ENCODE measurements around the gene USP31. TPM values are rescaled to one million over a fixed set of nuclear protein-coding genes. Genes with fewer than 3 reads are reported as not detected.

USP31 gene
- total RNA-seq, 2 experiments from 2014 or later, result 6.6 to 6.8 TPM

GRCh38 chr16:23141500-23141899 lies 7.8 kb downstream of the USP31 start:
- Mint-ChIP-seq H3K4me1 (peaks cover 11% of the 10 kb centered on the region), H3K9me3 (peaks cover 11% of the 10 kb centered on the region), H3K4me3 (no peak overlapping the region), H3K27ac (no peak overlapping the region), H3K36me3 (ENCODE audit: low read depth) (peaks cover 7% of the 10 kb centered on the region), H3K27me3 (no peaks in the 10 kb centered on the region)
- CTCF ChIA-PET, result interaction anchor here (1.1 kb wide), 1 partner anchor 30 kb away, joined by 3 read pairs; no protein-coding TSS in a partner anchor
- no peak for DNase-seq
- POLR2A ChIA-PET, result no interaction called here

- Mint-ChIP-seq H3K27ac (no peak overlapping the region), H3K27me3 (no peaks in the 10 kb centered on the region), H3K4me3 (no peak overlapping the region), H3K9me3 (peaks cover 11% of the 10 kb centered on the region), H3K36me3 (ENCODE audit: low read depth) (peaks cover 9% of the 10 kb centered on the region), H3K4me1 (peaks cover 10% of the 10 kb centered on the region)
- no peak for DNase-seq
- ChIA-PET CTCF (interaction anchor here (0.7 kb wide), 1 partner anchor 66 kb away, joined by 3 read pairs; no protein-coding TSS in a partner anchor), POLR2A (no interaction called here)
Measured at GRCh38 chr16:23141033-23141432, 8.2 kb downstream of the USP31 start.

- ChIA-PET CTCF (no interaction called here), POLR2A (no interaction called here)
- Mint-ChIP-seq H3K9me3 (peaks cover 15% of the 10 kb centered on the region), H3K27me3 (no peaks in the 10 kb centered on the region), H3K4me1 (peaks cover 6% of the 10 kb centered on the region), H3K36me3 (ENCODE audit: low read depth) (peaks cover 13% of the 10 kb centered on the region), H3K4me3 (no peak overlapping the region), H3K27ac (no peak overlapping the region)
- DNase-seq, result no peak
Measured at GRCh38 chr16:23140107-23140506, 9.1 kb downstream of the USP31 start.

GRCh38 chr16:23137818-23138217 lies 11.4 kb downstream of the USP31 start:
- CTCF ChIA-PET, result no interaction called here
- Mint-ChIP-seq H3K27me3 (no peaks in the 10 kb centered on the region), H3K27ac (no peak overlapping the region), H3K4me3 (no peak overlapping the region), H3K9me3 (peaks cover 15% of the 10 kb centered on the region), H3K36me3 (ENCODE audit: low read depth) (peaks cover 16% of the 10 kb centered on the region), H3K4me1 (peaks cover 1% of the 10 kb centered on the region)
- no peak for DNase-seq
- POLR2A ChIA-PET, result no interaction called here

GRCh38 chr16:23137256-23137655 lies 12.0 kb downstream of the USP31 start:
- no peaks in the 10 kb centered on the region for H3K27me3 Mint-ChIP-seq
- DNase-seq, result no peak
- H3K4me1 Mint-ChIP-seq, result peaks cover 2% of the 10 kb centered on the region
- H3K27ac Mint-ChIP-seq, result no peak overlapping the region
- H3K36me3 Mint-ChIP-seq (ENCODE audit: low read depth), result peaks cover 16% of the 10 kb centered on the region
- H3K9me3 Mint-ChIP-seq, result peaks cover 15% of the 10 kb centered on the region
- ChIA-PET CTCF (interaction anchor here (0.9 kb wide), 1 partner anchor 10 kb away, joined by 3 read pairs; no protein-coding TSS in a partner anchor), POLR2A (no interaction called here)
- no peak overlapping the region for H3K4me3 Mint-ChIP-seq

GRCh38 chr16:23134274-23134673 lies 15.0 kb downstream of the USP31 start:
- Mint-ChIP-seq H3K36me3 (ENCODE audit: low read depth) (peaks cover 16% of the 10 kb centered on the region), H3K27me3 (no peaks in the 10 kb centered on the region), H3K4me3 (no peak overlapping the region), H3K9me3 (peaks cover 15% of the 10 kb centered on the region), H3K4me1 (peaks cover 2% of the 10 kb centered on the region), H3K27ac (no peak overlapping the region)
- DNase-seq, result no peak
- ChIA-PET CTCF (interaction anchor here (0.9 to 1.1 kb wide), 2 partner anchors 30 to 112 kb away, joined by 3 to 5 read pairs; no protein-coding TSS in a partner anchor), POLR2A (no interaction called here)

GRCh38 chr16:23132775-23133463 lies 16.3 kb downstream of the USP31 start:
- Mint-ChIP-seq H3K4me1 (peaks cover 2% of the 10 kb centered on the region), H3K27ac (no peak overlapping the region), H3K27me3 (no peaks in the 10 kb centered on the region), H3K9me3 (peaks cover 10% of the 10 kb centered on the region), H3K4me3 (no peak overlapping the region), H3K36me3 (ENCODE audit: low read depth) (peaks cover 11% of the 10 kb centered on the region)
- no peak for DNase-seq
- ChIA-PET POLR2A (no interaction called here), CTCF (interaction anchor here (1.1 to 1.2 kb wide), 2 partner anchors 10 to 256 kb away, joined by 3 read pairs; no protein-coding TSS in a partner anchor)

- Mint-ChIP-seq H3K27me3 (no peaks in the 10 kb centered on the region), H3K4me1 (peaks cover 2% of the 10 kb centered on the region), H3K4me3 (no peak overlapping the region), H3K27ac (no peak overlapping the region), H3K36me3 (ENCODE audit: low read depth) (peaks cover 9% of the 10 kb centered on the region), H3K9me3 (peaks cover 5% of the 10 kb centered on the region)
- ChIA-PET POLR2A (no interaction called here), CTCF (no interaction called here)
- no peak for DNase-seq
Measured at GRCh38 chr16:23131931-23132621, 17.2 kb downstream of the USP31 start.

- H3K27ac Mint-ChIP-seq, result no peak overlapping the region
- no peak for DNase-seq
- ChIA-PET POLR2A (no interaction called here), CTCF (no interaction called here)
- peaks cover 4% of the 10 kb centered on the region for H3K9me3 Mint-ChIP-seq
- H3K36me3 Mint-ChIP-seq (ENCODE audit: low read depth), result peaks cover 8% of the 10 kb centered on the region
- H3K27me3 Mint-ChIP-seq, result no peaks in the 10 kb centered on the region
- H3K4me1 Mint-ChIP-seq, result peaks cover 2% of the 10 kb centered on the region
- no peak overlapping the region for H3K4me3 Mint-ChIP-seq
Measured at GRCh38 chr16:23131436-23131835, 17.8 kb downstream of the USP31 start.

- no peak overlapping the region for H3K27ac Mint-ChIP-seq
- peaks cover 4% of the 10 kb centered on the region for H3K9me3 Mint-ChIP-seq
- ChIA-PET CTCF (no interaction called here), POLR2A (no interaction called here)
- peaks cover 2% of the 10 kb centered on the region for H3K4me1 Mint-ChIP-seq
- no peaks in the 10 kb centered on the region for H3K27me3 Mint-ChIP-seq
- H3K36me3 Mint-ChIP-seq (ENCODE audit: low read depth), result peaks cover 7% of the 10 kb centered on the region
- H3K4me3 Mint-ChIP-seq, result no peak overlapping the region
- no peak for DNase-seq
Measured at GRCh38 chr16:23131036-23131435, 18.2 kb downstream of the USP31 start.

- Mint-ChIP-seq H3K4me1 (peaks cover 2% of the 10 kb centered on the region), H3K27ac (no peak overlapping the region), H3K27me3 (no peaks in the 10 kb centered on the region), H3K36me3 (ENCODE audit: low read depth) (peaks cover 2% of the 10 kb centered on the region), H3K9me3 (no peaks in the 10 kb centered on the region), H3K4me3 (no peak overlapping the region)
- CTCF ChIA-PET, result interaction anchor here (0.7 kb wide), 1 partner anchor 9 kb away, joined by 3 read pairs; no protein-coding TSS in a partner anchor
- DNase-seq, result no peak
- POLR2A ChIA-PET, result no interaction called here
Measured at GRCh38 chr16:23129686-23130085, 19.6 kb downstream of the USP31 start.

GRCh38 chr16:23128056-23128455 lies 21.2 kb downstream of the USP31 start:
- Mint-ChIP-seq H3K9me3 (no peaks in the 10 kb centered on the region), H3K36me3 (ENCODE audit: low read depth) (no peaks in the 10 kb centered on the region), H3K4me3 (no peak overlapping the region), H3K27ac (no peak overlapping the region), H3K27me3 (no peaks in the 10 kb centered on the region), H3K4me1 (peaks cover 2% of the 10 kb centered on the region)
- ChIA-PET CTCF (interaction anchor here (1.1 kb wide), 1 partner anchor 14 kb away, joined by 5 read pairs; no protein-coding TSS in a partner anchor), POLR2A (no interaction called here)
- no peak for DNase-seq

GRCh38 chr16:23125277-23125676 lies 24.0 kb downstream of the USP31 start:
- no peak for DNase-seq
- CTCF ChIA-PET, result interaction anchor here (0.5 kb wide), 1 partner anchor 117 kb away, joined by 5 read pairs; no protein-coding TSS in a partner anchor
- Mint-ChIP-seq H3K27me3 (no peaks in the 10 kb centered on the region), H3K27ac (no peak overlapping the region), H3K4me3 (no peak overlapping the region), H3K9me3 (peaks cover 2% of the 10 kb centered on the region), H3K4me1 (peaks cover 2% of the 10 kb centered on the region), H3K36me3 (ENCODE audit: low read depth) (no peaks in the 10 kb centered on the region)
- POLR2A ChIA-PET, result no interaction called here

All from activated CD4-positive, alpha-beta T cell treated with anti-CD3 and anti-CD28 coated beads, Interleukin-2, amount 10 ng/mL, durations not matched to agents 7 days and 5 days (primary cell).